Activated naive CD8-positive, alpha-beta T cell treated with anti-CD3 and anti-CD28 coated beads, Interleukin-2, amount 10 ng/mL, durations not matched to agents 7 days and 5 days (primary cell): Measurements from ENCODE around the gene CRYGB. TPM values are rescaled to one million over a fixed set of nuclear protein-coding genes. Genes with fewer than 3 reads are reported as not detected.

Experiments
- ATAC-seq: fragments of 150-1000 bp; cut with Tn5 transposase; one replicate; pipeline ENCODE4 v1.10.0; 2021; ENCODE audit warnings: low read depth, moderate library complexity
- POLR2A ChIA-PET: fragments of 350-600 bp; sonication (Branson Sonifier 250); formaldehyde crosslinking; loops from one replicate; lab custom pipeline; 2021; ENCODE audit warnings: antibody characterized with exemption; lab: Charles Lee
- DNase-seq: peaks from one replicate; pipeline ENCODE4 v3.0.0; 2021
- H3K27ac Mint-ChIP-seq: one replicate; pipeline ENCODE4 v1.8.0; 2022; ENCODE audit warnings: mild to moderate bottlenecking, mixed read lengths
- H3K27me3 Mint-ChIP-seq: one replicate; pipeline ENCODE4 v1.8.0; 2022; ENCODE audit warnings: mild to moderate bottlenecking, moderate library complexity, mixed read lengths
- H3K36me3 Mint-ChIP-seq: one replicate; pipeline ENCODE4 v1.8.0; 2021; ENCODE audit warnings: mild to moderate bottlenecking, mixed read lengths
- H3K4me1 Mint-ChIP-seq: one replicate; pipeline ENCODE4 v1.8.0; 2021; ENCODE audit warnings: mixed read lengths
- H3K4me3 Mint-ChIP-seq: one replicate; pipeline ENCODE4 v1.8.0; 2022; ENCODE audit warnings: mild to moderate bottlenecking, moderate library complexity, mixed read lengths
- H3K9me3 Mint-ChIP-seq: one replicate; pipeline ENCODE4 v1.8.0; 2021; ENCODE audit warnings: mixed read lengths
- total RNA-seq, 2 experiments: library from RNA; stranded (reverse); gene quantifications; one replicate each; pipeline ENCODE4 v1.2.3, GENCODE V29; 2021

The CRYGB gene
- total RNA-seq, 2 experiments from 2014 or later, result not detected

DNA sequence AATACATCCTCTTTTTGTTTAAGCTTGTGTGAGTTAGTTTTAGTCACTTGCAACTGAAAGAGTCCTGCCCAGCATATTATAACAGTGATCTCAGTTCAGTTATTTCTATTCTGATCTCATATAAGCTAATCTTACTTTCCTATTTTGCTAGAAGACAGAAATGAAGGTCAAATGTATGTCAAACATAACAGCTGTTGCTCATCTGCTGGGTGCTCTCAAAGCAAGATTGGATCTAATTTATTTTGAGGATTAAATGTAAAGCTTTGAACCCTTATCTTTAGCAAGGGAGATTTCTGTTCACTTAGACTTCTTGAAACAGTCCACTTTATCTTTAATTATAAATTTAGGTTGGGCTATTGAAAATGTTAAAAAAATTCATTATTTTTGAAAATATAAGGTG is 52.8 kb downstream of the CRYGB start:
- no peak overlapping the region for H3K4me3 Mint-ChIP-seq
- POLR2A ChIA-PET, result no interaction called here
- peaks cover 5% of the 10 kb centered on the region for H3K27me3 Mint-ChIP-seq

More for the DNA sequence above, 52.8 kb downstream of the CRYGB start:
- ATAC-seq (no peak), DNase-seq (no peak)
- H3K4me1 Mint-ChIP-seq, result no peaks in the 10 kb centered on the region
- no peaks in the 10 kb centered on the region for H3K36me3 Mint-ChIP-seq
- no peak overlapping the region for H3K27ac Mint-ChIP-seq
- H3K9me3 Mint-ChIP-seq, result peaks cover 3% of the 10 kb centered on the region

Other genes starting within 250 kb of the CRYGB start
- gene PLEKHM3, start 120.6 kb downstream of the CRYGB start, total RNA-seq, result 1 to 10 TPM; 8.7 to 9.5 TPM
- not detected for gene CRYGD, start 21.6 kb downstream of the CRYGB start, total RNA-seq
- not detected for gene CRYGC, start 16.3 kb downstream of the CRYGB start, total RNA-seq
- gene CRYGA, start 17.4 kb upstream of the CRYGB start, total RNA-seq, result not detected
- not detected for gene C2orf80, start 43.9 kb upstream of the CRYGB start, total RNA-seq
- 10 to 100 TPM; 29.5 to 30.0 TPM for gene IDH1, start 108.9 kb upstream of the CRYGB start, total RNA-seq
- 10 to 100 TPM; 38.7 to 39.8 TPM for gene PIKFYVE, start 120.1 kb upstream of the CRYGB start, total RNA-seq